SK-N-SH (cell line): Measurements from ENCODE around the gene MAP3K5. TPM values are rescaled to one million over a fixed set of nuclear protein-coding genes. Genes with fewer than 3 reads are reported as not detected.

Experiments used
- CTCF ChIA-PET: fragments of 300-600, 350-600 bp; formaldehyde crosslinking; extraction: SDS; loops from one replicate; lab custom pipeline; 2021; lab: Yijun Ruan, JAX
- POLR2A ChIA-PET: fragments of 350-600 bp; sonication (Branson Sonifier 250); formaldehyde crosslinking; extraction: SDS; loops from one replicate; lab custom pipeline; 2020; ENCODE audit warnings: antibody characterized with exemption, inconsistent platforms; lab: Yijun Ruan, JAX
- DNase-seq: peaks from one replicate; pipeline ENCODE4 v3.0.0; 2012
- H2AFZ ChIP-seq: fragments of 200-600 bp; sonication (generic); 2 replicates; pipeline ENCODE4 v1.8.1; 2016; ENCODE audit warnings: antibody characterized with exemption, mild to moderate bottlenecking, low read depth
- H3F3A ChIP-seq: fragments of 200-600 bp; sonication (generic); replicated peaks from 2 replicates; pipeline ENCODE3; 2016; ENCODE audit warnings: antibody characterized with exemption, mild to moderate bottlenecking; ENCODE audit not compliant: insufficient read depth
- H3K27ac ChIP-seq, 2 experiments: fragments of 200-500 bp in 1 of 2; fragments of 200-600 bp in 1 of 2; sonication (Bioruptor generic) in 1 of 2; sonication (generic), shearing (Covaris generic) in 1 of 2; 2 replicates each; pipeline versions ENCODE4 v1.5.1 to v1.6.1; 2014 to 2016; ENCODE audit warnings: low read depth in 2 of 2, inconsistent platforms in 1 of 2, low read length in 1 of 2, mild to moderate bottlenecking in 1 of 2, mixed read lengths in 1 of 2
- H3K27me3 ChIP-seq: fragments of 200-600 bp; sonication (generic), shearing (Covaris generic); 2 replicates; pipeline ENCODE4 v1.6.1; 2016; ENCODE audit warnings: mixed run types; ENCODE audit not compliant: insufficient read depth
- H3K36me3 ChIP-seq, 2 experiments: fragments of 200-500 bp in 1 of 2; fragments of 200-600 bp in 1 of 2; sonication (Bioruptor generic) in 1 of 2; sonication (generic) in 1 of 2; replicated peaks in 1 of 2; 2 replicates each; pipeline versions ENCODE3 to v1.5.1; 2014 to 2016; ENCODE audit warnings: low read length in 1 of 2, mild to moderate bottlenecking in 1 of 2; ENCODE audit not compliant: insufficient read depth in 2 of 2, control insufficient read depth in 1 of 2
- H3K4me1 ChIP-seq, 2 experiments: fragments of 200-500 bp in 1 of 2; fragments of 200-600 bp in 1 of 2; sonication (Bioruptor generic) in 1 of 2; sonication (generic), shearing (Covaris generic) in 1 of 2; 2 replicates each; pipeline versions ENCODE4 v1.5.1 to v1.6.1; 2014 to 2016; ENCODE audit warnings: low read depth in 1 of 2, low read length in 1 of 2, mixed run types in 1 of 2; ENCODE audit not compliant: insufficient read depth in 2 of 2, control insufficient read depth in 1 of 2
- H3K4me2 ChIP-seq: fragments of 200-600 bp; sonication (generic), shearing (Covaris generic); 2 replicates; pipeline ENCODE4 v1.6.1; 2017; ENCODE audit warnings: mixed run types
- H3K4me3 ChIP-seq, 2 experiments: fragments of 200-500 bp in 1 of 2; fragments of 200-600 bp in 1 of 2; sonication (Bioruptor generic) in 1 of 2; sonication (generic), shearing (Covaris generic) in 1 of 2; 2 replicates each; pipeline versions ENCODE4 v1.5.1 to v1.8.1; 2014 to 2016; ENCODE audit warnings: low read depth in 2 of 2, inconsistent platforms in 1 of 2, low read length in 1 of 2, mild to moderate bottlenecking in 1 of 2, mixed read lengths in 1 of 2, moderate library complexity in 1 of 2
- H3K79me2 ChIP-seq: fragments of 200-600 bp; sonication (generic); 2 replicates; pipeline ENCODE4 v1.8.1; 2017; ENCODE audit warnings: mild to moderate bottlenecking; ENCODE audit not compliant: insufficient read depth
- H3K9ac ChIP-seq: fragments of 200-600 bp; sonication (generic); 2 replicates; pipeline ENCODE4 v1.6.1; 2017; ENCODE audit warnings: mixed run types
- H3K9me2 ChIP-seq: fragments of 200-600 bp; sonication (generic); 2 replicates; pipeline ENCODE4 v1.6.1; 2017; ENCODE audit warnings: mixed run types
- H3K9me3 ChIP-seq: fragments of 200-600 bp; sonication (generic); 2 replicates; pipeline ENCODE4 v1.6.1; 2017; ENCODE audit warnings: mixed run types, mild to moderate bottlenecking, moderate library complexity
- H4K20me1 ChIP-seq: fragments of 200-600 bp; sonication (generic); 2 replicates; pipeline ENCODE4 v1.6.1; 2017; ENCODE audit warnings: mild to moderate bottlenecking, mixed run types; ENCODE audit not compliant: insufficient read depth
- CHD2 ChIP-seq: fragments of 150-350 bp; IDR thresholded peaks from 2 replicates; pipeline ENCODE4 v1.6.1; 2018; ENCODE audit warnings: low read length; ENCODE audit not compliant: partially characterized antibody
- EP300 ChIP-seq, 2 experiments: IDR thresholded peaks; 2 replicates each; pipeline versions ENCODE4 v1.4.0 to v1.6.1; 2012; ENCODE audit warnings: borderline replicate concordance in 1 of 2, low read depth in 1 of 2, low read length in 1 of 2
- FOSL2 ChIP-seq: IDR thresholded peaks from 2 replicates; pipeline ENCODE4 v1.4.0; 2012; ENCODE audit warnings: low read depth, mild to moderate bottlenecking, moderate library complexity, borderline replicate concordance
- GATA2 ChIP-seq: sonication (generic); formaldehyde crosslinking; IDR thresholded peaks from 2 replicates; pipeline ENCODE4 v1.5.0; 2020; ENCODE audit warnings: mild to moderate bottlenecking, missing genetic modification reagents
- JUND ChIP-seq: IDR thresholded peaks from 2 replicates; pipeline ENCODE4 v1.4.0; 2012
- MEF2A ChIP-seq: IDR thresholded peaks from 2 replicates; pipeline ENCODE4 v1.4.0; 2012; ENCODE audit warnings: low read depth, borderline replicate concordance
- MXI1 ChIP-seq: IDR thresholded peaks from 2 replicates; pipeline ENCODE4 v1.6.1; 2012; ENCODE audit warnings: mild to moderate bottlenecking, low read depth, low read length, improper control_type of control experiment
- NFIC ChIP-seq: IDR thresholded peaks from 2 replicates; pipeline ENCODE4 v1.4.0; 2012; ENCODE audit warnings: borderline replicate concordance
- NRF1 ChIP-seq: IDR thresholded peaks from 2 replicates; pipeline ENCODE4 v1.6.1; 2012; ENCODE audit warnings: low read depth, mild to moderate bottlenecking, low read length
- PBX3 ChIP-seq: IDR thresholded peaks from 2 replicates; pipeline ENCODE4; 2012
- POLR2AphosphoS5 ChIP-seq: IDR thresholded peaks from 2 replicates; pipeline ENCODE4 v1.6.1; 2012; ENCODE audit warnings: low read depth, low read length
- RAD21 ChIP-seq: IDR thresholded peaks from 2 replicates; pipeline ENCODE4 v1.6.1; 2012; ENCODE audit warnings: mild to moderate bottlenecking, low read length
- REST ChIP-seq: IDR thresholded peaks from 2 replicates; pipeline ENCODE4 v1.6.1; 2012; ENCODE audit warnings: mild to moderate bottlenecking, low read depth, low read length, moderate library complexity
- TAF1 ChIP-seq: IDR thresholded peaks from 2 replicates; pipeline ENCODE4 v1.6.1; 2012; ENCODE audit warnings: low read depth, mild to moderate bottlenecking, low read length, moderate library complexity, borderline replicate concordance
- TCF12 ChIP-seq: IDR thresholded peaks from 2 replicates; pipeline ENCODE4 v1.4.0; 2012
- WGBS: methylation state at CpG from one replicate; pipeline ENCODE4 v1.1.6; 2017; ENCODE audit warnings: low lambda C conversion rate; 5-methylcytosine and 5-hydroxymethylcytosine counted together
- polyA plus RNA-seq, 3 experiments: library from polyadenylated mRNA; depleted of rRNA; stranded (reverse); fragments of >200 nt; gene quantifications; 2 replicates each; pipeline ENCODE4 v1.2.3, GENCODE V29; 2012
- TF ChIP-seq, protein P1 (sequence below): IDR thresholded peaks from 2 replicates; pipeline ENCODE4 v1.4.0; 2012; ENCODE audit warnings: low read depth
- TF ChIP-seq, protein P2 (sequence below): fragments of 150-350 bp; IDR thresholded peaks from 2 replicates; pipeline ENCODE4 v1.6.1; 2017; ENCODE audit warnings: antibody characterized with exemption, low read length, low read depth, borderline replicate concordance
- TF ChIP-seq, protein P3 (sequence below): fragments of 200-600 bp; sonication (generic); IDR thresholded peaks from 2 replicates; pipeline ENCODE4 v1.6.1; 2017; ENCODE audit warnings: antibody characterized with exemption, mild to moderate bottlenecking, moderate library complexity
- TF ChIP-seq, protein P4 (sequence below): IDR thresholded peaks from 2 replicates; pipeline ENCODE4 v1.4.0; 2012; ENCODE audit warnings: low read depth, borderline replicate concordance

Gene MAP3K5
- polyA plus RNA-seq, 1 of the 3 experiments (the other 2 are of a cell fraction), result 1.4 TPM

- no peaks in the 10 kb centered on the region for H3K27me3 ChIP-seq
- H2AFZ ChIP-seq, result no peak overlapping the region
- no peaks in the 10 kb centered on the region for H3K79me2 ChIP-seq
- DNase-seq, result no peak
- no peak overlapping the region for H3K4me2 ChIP-seq
- H3K27ac ChIP-seq, result no peak overlapping the region
- H3K9ac ChIP-seq, result no peak overlapping the region
- CTCF ChIA-PET, result interaction anchor here (2.0 kb wide), 1 partner anchor 140 kb away, joined by 15 read pairs; the partner anchor contains the start of gene MAP3K5
- H3K4me1 ChIP-seq, result no peaks in the 10 kb centered on the region
- TF ChIP-seq PBX3 (no peak), TAF1 (no peak), RAD21 (no peak), NFIC (no peak), NRF1 (no peak), POLR2AphosphoS5 (no peak), TCF12 (no peak), CHD2 (no peak), EP300 (IDR thresholded peaks at IDR 0.05; ENCODE audit: borderline replicate concordance in 1 of 2, low read depth in 1 of 2, low read length in 1 of 2) (no peak), JUND (no peak), MXI1 (no peak), GATA2 (CRISPR knock-in tag) (no peak), MEF2A (no peak), FOSL2 (no peak), REST (no peak)
- TF ChIP-seq, protein P1, sequence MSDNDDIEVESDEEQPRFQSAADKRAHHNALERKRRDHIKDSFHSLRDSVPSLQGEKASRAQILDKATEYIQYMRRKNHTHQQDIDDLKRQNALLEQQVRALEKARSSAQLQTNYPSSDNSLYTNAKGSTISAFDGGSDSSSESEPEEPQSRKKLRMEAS, result no peak
- TF ChIP-seq, protein P2, sequence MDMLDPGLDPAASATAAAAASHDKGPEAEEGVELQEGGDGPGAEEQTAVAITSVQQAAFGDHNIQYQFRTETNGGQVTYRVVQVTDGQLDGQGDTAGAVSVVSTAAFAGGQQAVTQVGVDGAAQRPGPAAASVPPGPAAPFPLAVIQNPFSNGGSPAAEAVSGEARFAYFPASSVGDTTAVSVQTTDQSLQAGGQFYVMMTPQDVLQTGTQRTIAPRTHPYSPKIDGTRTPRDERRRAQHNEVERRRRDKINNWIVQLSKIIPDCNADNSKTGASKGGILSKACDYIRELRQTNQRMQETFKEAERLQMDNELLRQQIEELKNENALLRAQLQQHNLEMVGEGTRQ, result no peak
- TF ChIP-seq, protein P3, sequence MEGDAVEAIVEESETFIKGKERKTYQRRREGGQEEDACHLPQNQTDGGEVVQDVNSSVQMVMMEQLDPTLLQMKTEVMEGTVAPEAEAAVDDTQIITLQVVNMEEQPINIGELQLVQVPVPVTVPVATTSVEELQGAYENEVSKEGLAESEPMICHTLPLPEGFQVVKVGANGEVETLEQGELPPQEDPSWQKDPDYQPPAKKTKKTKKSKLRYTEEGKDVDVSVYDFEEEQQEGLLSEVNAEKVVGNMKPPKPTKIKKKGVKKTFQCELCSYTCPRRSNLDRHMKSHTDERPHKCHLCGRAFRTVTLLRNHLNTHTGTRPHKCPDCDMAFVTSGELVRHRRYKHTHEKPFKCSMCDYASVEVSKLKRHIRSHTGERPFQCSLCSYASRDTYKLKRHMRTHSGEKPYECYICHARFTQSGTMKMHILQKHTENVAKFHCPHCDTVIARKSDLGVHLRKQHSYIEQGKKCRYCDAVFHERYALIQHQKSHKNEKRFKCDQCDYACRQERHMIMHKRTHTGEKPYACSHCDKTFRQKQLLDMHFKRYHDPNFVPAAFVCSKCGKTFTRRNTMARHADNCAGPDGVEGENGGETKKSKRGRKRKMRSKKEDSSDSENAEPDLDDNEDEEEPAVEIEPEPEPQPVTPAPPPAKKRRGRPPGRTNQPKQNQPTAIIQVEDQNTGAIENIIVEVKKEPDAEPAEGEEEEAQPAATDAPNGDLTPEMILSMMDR, result no peak
- TF ChIP-seq, protein P4, sequence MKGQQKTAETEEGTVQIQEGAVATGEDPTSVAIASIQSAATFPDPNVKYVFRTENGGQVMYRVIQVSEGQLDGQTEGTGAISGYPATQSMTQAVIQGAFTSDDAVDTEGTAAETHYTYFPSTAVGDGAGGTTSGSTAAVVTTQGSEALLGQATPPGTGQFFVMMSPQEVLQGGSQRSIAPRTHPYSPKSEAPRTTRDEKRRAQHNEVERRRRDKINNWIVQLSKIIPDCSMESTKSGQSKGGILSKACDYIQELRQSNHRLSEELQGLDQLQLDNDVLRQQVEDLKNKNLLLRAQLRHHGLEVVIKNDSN, result no peak
- TF ChIP-seq, all 33 proteins: peak for 0
- Histone ChIP-seq H3K9me3 (no peaks in the 10 kb centered on the region), H3K4me3 (no peak overlapping the region), H4K20me1 (no peaks in the 10 kb centered on the region), H3K36me3 (peaks cover 0 to 3% of the 10 kb centered on the region in 2 experiments), H3F3A (peaks cover 3% of the 10 kb centered on the region), H3K9me2 (no peaks in the 10 kb centered on the region)
- POLR2A ChIA-PET, result no interaction called here
- 66% methylated on average over 2 of the region's 2 CpGs for WGBS
Measured at GRCh38 chr6:136651982-136652381, 140.3 kb downstream of the MAP3K5 start.
